Osteoblast (primary cell): Measurements from ENCODE around the gene IL1RAPL1. TPM values are rescaled to one million over a fixed set of nuclear protein-coding genes. Genes with fewer than 3 reads are reported as not detected.

Experiments
- DNase-seq: peaks from one replicate; pipeline ENCODE4 v3.0.0; 2011; ENCODE audit warnings: low spot score, mixed read lengths; ENCODE audit not compliant: insufficient read length; ENCODE audit errors: missing footprints
- H2AFZ ChIP-seq: 2 replicates; pipeline ENCODE4 v1.6.0; 2011; ENCODE audit warnings: mild to moderate bottlenecking, low read length
- H3K27ac ChIP-seq: 2 replicates; pipeline ENCODE4 v1.5.1; 2011; ENCODE audit warnings: mild to moderate bottlenecking, low read depth, low read length, moderate library complexity
- H3K27me3 ChIP-seq: 2 replicates; pipeline ENCODE4 v1.6.0; 2012; ENCODE audit warnings: mild to moderate bottlenecking, control low read depth, inconsistent platforms, low read length, moderate library complexity; ENCODE audit not compliant: insufficient read depth
- H3K36me3 ChIP-seq: 2 replicates; pipeline ENCODE4 v1.5.1; 2011; ENCODE audit warnings: mild to moderate bottlenecking, low read length, control low read depth, moderate library complexity; ENCODE audit not compliant: insufficient read depth
- H3K4me1 ChIP-seq: 2 replicates; pipeline ENCODE4 v1.5.1; 2011; ENCODE audit warnings: mild to moderate bottlenecking, low read length, control low read depth, moderate library complexity; ENCODE audit not compliant: insufficient read depth
- H3K4me2 ChIP-seq: 2 replicates; pipeline ENCODE4 v1.6.0; 2011; ENCODE audit warnings: mild to moderate bottlenecking, low read length; ENCODE audit not compliant: insufficient read depth
- H3K4me3 ChIP-seq: fragments of 200-600 bp; sonication (generic); 3 replicates; pipeline ENCODE4 v1.5.1; 2012; ENCODE audit warnings: mild to moderate bottlenecking, low read length, inconsistent platforms; ENCODE audit not compliant: insufficient read depth
- H3K79me2 ChIP-seq: 2 replicates; pipeline ENCODE4 v1.6.0; 2012; ENCODE audit warnings: mild to moderate bottlenecking, low read length, control low read depth, inconsistent platforms; ENCODE audit not compliant: insufficient read depth
- H3K9me3 ChIP-seq: 2 replicates; pipeline ENCODE4 v1.5.1; 2011; ENCODE audit warnings: low read depth, low read length, control low read depth
- H4K20me1 ChIP-seq: 2 replicates; pipeline ENCODE4 v1.6.0; 2012; ENCODE audit warnings: mild to moderate bottlenecking, low read length, control low read depth; ENCODE audit not compliant: insufficient read depth
- total RNA-seq: library from RNA; depleted of rRNA; stranded (reverse); fragments of >200 nt; gene quantifications from 2 replicates; pipeline ENCODE4 v1.2.3, GENCODE V29; 2012
- TF ChIP-seq, protein P1 (sequence below): IDR thresholded peaks from 2 replicates; pipeline ENCODE4 v1.5.1; 2011; ENCODE audit warnings: mild to moderate bottlenecking, low read depth, low read length, moderate library complexity; ENCODE audit errors: extremely low read depth

IL1RAPL1 gene
- total RNA-seq, 1 donor: under 0.01 TPM

DNA sequence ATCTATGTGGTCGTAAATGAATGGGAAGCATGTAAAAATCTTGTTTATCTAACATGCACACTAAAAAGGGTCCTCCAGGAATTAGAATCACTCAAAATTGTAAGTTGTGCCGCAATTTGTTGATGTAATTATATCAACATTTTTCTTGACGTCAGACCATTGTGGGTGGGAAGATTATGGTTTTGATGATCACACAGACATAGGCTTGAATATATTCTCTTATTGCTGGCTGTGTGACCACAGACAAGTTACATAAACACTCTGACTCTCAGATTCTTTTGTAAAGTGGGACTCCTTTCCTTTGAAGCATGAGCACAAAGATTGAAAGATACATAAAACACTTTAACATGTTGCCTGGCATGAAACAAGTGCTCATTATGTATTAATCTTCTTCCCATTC, 51.5 kb downstream of the IL1RAPL1 start:
- Histone ChIP-seq H3K4me3 (no peak overlapping the region), H3K27me3 (no peaks in the 10 kb centered on the region), H2AFZ (no peak overlapping the region), H3K36me3 (no peaks in the 10 kb centered on the region), H3K27ac (no peak overlapping the region), H4K20me1 (no peaks in the 10 kb centered on the region), H3K79me2 (no peaks in the 10 kb centered on the region), H3K4me1 (no peaks in the 10 kb centered on the region), H3K4me2 (no peak overlapping the region), H3K9me3 (no peaks in the 10 kb centered on the region)
- DNase-seq: no peak
- TF ChIP-seq, protein P1, sequence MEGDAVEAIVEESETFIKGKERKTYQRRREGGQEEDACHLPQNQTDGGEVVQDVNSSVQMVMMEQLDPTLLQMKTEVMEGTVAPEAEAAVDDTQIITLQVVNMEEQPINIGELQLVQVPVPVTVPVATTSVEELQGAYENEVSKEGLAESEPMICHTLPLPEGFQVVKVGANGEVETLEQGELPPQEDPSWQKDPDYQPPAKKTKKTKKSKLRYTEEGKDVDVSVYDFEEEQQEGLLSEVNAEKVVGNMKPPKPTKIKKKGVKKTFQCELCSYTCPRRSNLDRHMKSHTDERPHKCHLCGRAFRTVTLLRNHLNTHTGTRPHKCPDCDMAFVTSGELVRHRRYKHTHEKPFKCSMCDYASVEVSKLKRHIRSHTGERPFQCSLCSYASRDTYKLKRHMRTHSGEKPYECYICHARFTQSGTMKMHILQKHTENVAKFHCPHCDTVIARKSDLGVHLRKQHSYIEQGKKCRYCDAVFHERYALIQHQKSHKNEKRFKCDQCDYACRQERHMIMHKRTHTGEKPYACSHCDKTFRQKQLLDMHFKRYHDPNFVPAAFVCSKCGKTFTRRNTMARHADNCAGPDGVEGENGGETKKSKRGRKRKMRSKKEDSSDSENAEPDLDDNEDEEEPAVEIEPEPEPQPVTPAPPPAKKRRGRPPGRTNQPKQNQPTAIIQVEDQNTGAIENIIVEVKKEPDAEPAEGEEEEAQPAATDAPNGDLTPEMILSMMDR: no peak

DNA sequence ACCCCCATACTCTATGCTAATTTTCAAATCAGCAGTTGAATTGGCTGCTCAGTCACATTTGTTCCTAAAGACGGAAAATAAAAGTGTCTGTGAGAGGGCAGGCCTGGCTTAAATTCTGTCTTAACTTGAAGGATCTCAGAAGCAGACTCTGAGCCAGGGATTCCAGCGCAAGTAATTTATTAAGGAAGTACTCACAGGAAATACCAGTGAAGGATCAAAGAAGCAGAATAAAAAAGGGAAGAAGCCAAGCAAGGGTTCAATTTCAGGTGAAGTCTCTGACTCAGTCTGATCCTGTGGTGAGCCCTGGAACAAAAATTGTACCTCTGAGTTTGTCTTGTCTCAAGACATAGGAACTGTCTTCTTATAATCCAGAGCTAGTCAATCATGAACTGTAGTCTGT, 52.2 kb downstream of the IL1RAPL1 start:
- no peak for DNase-seq
- Histone ChIP-seq H3K27ac (no peak overlapping the region), H3K27me3 (no peaks in the 10 kb centered on the region), H3K4me2 (no peak overlapping the region), H3K36me3 (no peaks in the 10 kb centered on the region), H2AFZ (no peak overlapping the region), H3K9me3 (no peaks in the 10 kb centered on the region), H4K20me1 (no peaks in the 10 kb centered on the region), H3K79me2 (no peaks in the 10 kb centered on the region), H3K4me3 (no peak overlapping the region), H3K4me1 (no peaks in the 10 kb centered on the region)
- TF ChIP-seq, protein P1: no peak

DNA sequence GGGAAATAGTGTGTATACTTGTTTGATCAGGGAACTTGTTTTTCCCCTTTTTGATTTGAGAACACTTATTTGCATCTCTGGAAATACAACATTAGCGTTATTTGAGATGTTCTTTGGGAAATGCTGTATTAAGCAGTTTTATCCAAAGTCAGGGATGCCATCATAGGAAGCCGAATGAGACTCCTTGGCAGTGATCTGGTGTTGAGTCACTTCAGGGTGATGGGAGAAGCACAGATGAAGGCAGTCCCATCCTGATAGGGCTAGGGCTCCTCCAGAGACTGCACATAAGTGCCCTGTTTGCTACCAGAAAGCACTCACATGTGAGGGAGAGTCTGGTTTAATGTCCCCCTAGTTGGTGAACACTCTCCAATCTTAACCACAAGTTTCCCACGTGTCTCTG, 62.3 kb downstream of the IL1RAPL1 start:
- Histone ChIP-seq H3K4me1 (no peaks in the 10 kb centered on the region), H3K4me2 (no peak overlapping the region), H2AFZ (no peak overlapping the region), H3K9me3 (peaks cover 5% of the 10 kb centered on the region), H3K4me3 (no peak overlapping the region), H3K27ac (no peak overlapping the region), H3K27me3 (no peaks in the 10 kb centered on the region), H3K79me2 (no peaks in the 10 kb centered on the region), H3K36me3 (no peaks in the 10 kb centered on the region), H4K20me1 (no peaks in the 10 kb centered on the region)
- TF ChIP-seq, protein P1: no peak
- DNase-seq: no peak

DNA sequence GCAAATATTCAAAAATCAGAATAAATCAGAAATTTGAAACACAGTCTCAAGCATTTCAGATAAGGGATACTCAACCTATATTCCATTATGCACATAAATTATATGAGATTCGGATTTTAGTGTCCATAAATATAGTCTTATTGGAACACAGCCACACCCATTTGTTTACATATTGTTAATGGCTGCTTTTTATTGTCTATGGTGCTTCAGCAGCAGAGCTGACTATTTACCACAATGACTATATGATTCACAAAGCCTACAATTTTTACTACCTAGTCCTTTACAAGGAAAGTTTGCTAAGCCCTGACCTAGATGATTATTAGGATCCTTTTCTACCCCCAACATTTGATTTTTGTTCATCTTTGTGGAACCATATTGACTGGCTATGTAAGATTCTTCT, 63.9 kb downstream of the IL1RAPL1 start:
- Histone ChIP-seq H3K4me2 (no peak overlapping the region), H3K79me2 (no peaks in the 10 kb centered on the region), H3K9me3 (peaks cover 2% of the 10 kb centered on the region), H3K4me1 (no peaks in the 10 kb centered on the region), H3K27ac (no peak overlapping the region), H4K20me1 (no peaks in the 10 kb centered on the region), H2AFZ (no peak overlapping the region), H3K27me3 (no peaks in the 10 kb centered on the region), H3K36me3 (no peaks in the 10 kb centered on the region), H3K4me3 (no peak overlapping the region)
- DNase-seq: no peak
- TF ChIP-seq, protein P1: no peak
